HEK293 (cell line): ENCODE results near the gene ADH1C.

Source experiments
- CTCF ChIA-PET: fragments of 350-600 bp; formaldehyde crosslinking; extraction: SDS; loops from one replicate; lab custom pipeline; 2021; ENCODE audit warnings: antibody characterized with exemption; lab: Yijun Ruan, JAX
- POLR2A ChIA-PET: fragments of 300-600 bp; formaldehyde crosslinking; extraction: SDS; loops from one replicate; lab custom pipeline; 2020; ENCODE audit warnings: antibody characterized with exemption, inconsistent platforms; lab: Yijun Ruan, JAX
- H3K27ac ChIP-seq: fragments of 200-500 bp; sonication (Bioruptor generic); 2 replicates; pipeline ENCODE4 v1.5.1; 2014; ENCODE audit warnings: low read depth, low read length, control low read depth, inconsistent platforms; ENCODE audit errors: extremely low read depth
- H3K36me3 ChIP-seq, 2 experiments: fragments of 200-500 bp in 1 of 2; sonication (Bioruptor generic) in 1 of 2; 1 replicate in 1 of 2; 2 replicates in 1 of 2; pipeline ENCODE4 v1.5.1; 2014 to 2017; ENCODE audit warnings: inconsistent platforms in 2 of 2, low read length in 2 of 2; ENCODE audit not compliant: control insufficient read depth in 2 of 2, insufficient read depth in 1 of 2
- H3K4me1 ChIP-seq: fragments of 200-500 bp; sonication (Bioruptor generic); 2 replicates; pipeline ENCODE4 v1.5.1; 2014; ENCODE audit warnings: mild to moderate bottlenecking, low read length, inconsistent platforms; ENCODE audit not compliant: control insufficient read depth, insufficient read depth
- H3K4me3 ChIP-seq: 2 replicates; pipeline ENCODE4 v1.5.1; 2011; ENCODE audit warnings: low read depth, mild to moderate bottlenecking, control low read depth, low read length, moderate library complexity
- H3K9me3 ChIP-seq: fragments of 200-500 bp; sonication (Bioruptor generic); 2 replicates; pipeline ENCODE4 v1.5.1; 2014; ENCODE audit warnings: low read depth, low read length, inconsistent platforms; ENCODE audit not compliant: control insufficient read depth, insufficient read depth
- AEBP2 ChIP-seq: fragments of 450-650 bp; formaldehyde crosslinking; IDR thresholded peaks from 2 replicates; pipeline ENCODE4 v1.5.1; 2016; ENCODE audit warnings: missing biosample characterization, missing genetic modification characterization, borderline replicate concordance
- ATF2 ChIP-seq: fragments of 450-650 bp; formaldehyde crosslinking; IDR thresholded peaks from 2 replicates; pipeline ENCODE4 v1.5.1; 2016; ENCODE audit warnings: missing biosample characterization, missing genetic modification characterization, low read depth
- ELK4 ChIP-seq: IDR thresholded peaks from 2 replicates; pipeline ENCODE4 v1.6.1; 2011; ENCODE audit warnings: mild to moderate bottlenecking, low read depth, low read length, borderline replicate concordance
- MYNN ChIP-seq: fragments of 450-650 bp; formaldehyde crosslinking; IDR thresholded peaks from 2 replicates; pipeline ENCODE4 v1.5.1; 2016; ENCODE audit warnings: missing biosample characterization, missing genetic modification characterization, borderline replicate concordance
- PRDM2 ChIP-seq: fragments of 450-650 bp; formaldehyde crosslinking; IDR thresholded peaks from 2 replicates; pipeline ENCODE4 v1.5.1; 2016; ENCODE audit warnings: missing biosample characterization, missing genetic modification characterization, borderline replicate concordance
- YY1 ChIP-seq: fragments of 450-650 bp; formaldehyde crosslinking; IDR thresholded peaks from 2 replicates; pipeline ENCODE4 v1.5.1; 2018; ENCODE audit warnings: missing biosample characterization, missing genetic modification characterization
- ZFP69B ChIP-seq: fragments of 450-650 bp; formaldehyde crosslinking; IDR thresholded peaks from 2 replicates; pipeline ENCODE4 v1.5.1; 2016; ENCODE audit warnings: missing biosample characterization, missing genetic modification characterization
- ZNF174 ChIP-seq: fragments of 450-650 bp; formaldehyde crosslinking; IDR thresholded peaks from 2 replicates; pipeline ENCODE4 v1.5.0; 2017; ENCODE audit warnings: missing biosample characterization, mild to moderate bottlenecking, missing genetic modification characterization
- ZNF18 ChIP-seq: fragments of 450-650 bp; formaldehyde crosslinking; IDR thresholded peaks from 2 replicates; pipeline ENCODE4 v1.5.1; 2016; ENCODE audit warnings: missing biosample characterization, missing genetic modification characterization
- ZNF26 ChIP-seq: fragments of 450-650 bp; formaldehyde crosslinking; IDR thresholded peaks from 2 replicates; pipeline ENCODE4 v1.5.1; 2016; ENCODE audit warnings: missing biosample characterization, missing genetic modification characterization
- ZNF354C ChIP-seq: fragments of 450-650 bp; formaldehyde crosslinking; IDR thresholded peaks from 2 replicates; pipeline ENCODE4 v1.5.1; 2016; ENCODE audit warnings: missing biosample characterization, missing genetic modification characterization, low read depth, borderline replicate concordance
- ZNF391 ChIP-seq: fragments of 450-650 bp; formaldehyde crosslinking; IDR thresholded peaks from 2 replicates; pipeline ENCODE4 v1.5.1; 2016; ENCODE audit warnings: low read depth, missing biosample characterization, missing genetic modification characterization, borderline replicate concordance
- ZNF433 ChIP-seq: fragments of 450-650 bp; formaldehyde crosslinking; IDR thresholded peaks from 2 replicates; pipeline ENCODE4 v1.5.1; 2016; ENCODE audit warnings: missing biosample characterization, missing genetic modification characterization, low read depth
- ZNF76 ChIP-seq: fragments of 450-650 bp; formaldehyde crosslinking; IDR thresholded peaks from 2 replicates; pipeline ENCODE4; 2016; ENCODE audit warnings: low read depth, missing biosample characterization, missing genetic modification characterization, borderline replicate concordance
- ZNF776 ChIP-seq: fragments of 450-650 bp; formaldehyde crosslinking; IDR thresholded peaks from 2 replicates; pipeline ENCODE4 v1.5.0; 2017; ENCODE audit warnings: missing biosample characterization, missing genetic modification characterization, borderline replicate concordance
- ZNF791 ChIP-seq: fragments of 450-650 bp; formaldehyde crosslinking; IDR thresholded peaks from 2 replicates; pipeline ENCODE4 v1.5.1; 2016; ENCODE audit warnings: missing biosample characterization, missing genetic modification characterization
- ZNF843 ChIP-seq: fragments of 450-650 bp; formaldehyde crosslinking; IDR thresholded peaks from 2 replicates; pipeline ENCODE4 v1.5.1; 2016; ENCODE audit warnings: missing biosample characterization, missing genetic modification characterization
- TF ChIP-seq, protein P1 (sequence below): sonication (generic); formaldehyde crosslinking; IDR thresholded peaks from 2 replicates; pipeline ENCODE4 v1.8.1; 2022; ENCODE audit warnings: mild to moderate bottlenecking, moderate library complexity, missing genetic modification reagents

The ADH1C gene

GRCh38 chr4:99382745-99383360 lies 30.3 kb upstream of the ADH1C start (continued):
- no peak for TF ChIP-seq ZNF26

DNA sequence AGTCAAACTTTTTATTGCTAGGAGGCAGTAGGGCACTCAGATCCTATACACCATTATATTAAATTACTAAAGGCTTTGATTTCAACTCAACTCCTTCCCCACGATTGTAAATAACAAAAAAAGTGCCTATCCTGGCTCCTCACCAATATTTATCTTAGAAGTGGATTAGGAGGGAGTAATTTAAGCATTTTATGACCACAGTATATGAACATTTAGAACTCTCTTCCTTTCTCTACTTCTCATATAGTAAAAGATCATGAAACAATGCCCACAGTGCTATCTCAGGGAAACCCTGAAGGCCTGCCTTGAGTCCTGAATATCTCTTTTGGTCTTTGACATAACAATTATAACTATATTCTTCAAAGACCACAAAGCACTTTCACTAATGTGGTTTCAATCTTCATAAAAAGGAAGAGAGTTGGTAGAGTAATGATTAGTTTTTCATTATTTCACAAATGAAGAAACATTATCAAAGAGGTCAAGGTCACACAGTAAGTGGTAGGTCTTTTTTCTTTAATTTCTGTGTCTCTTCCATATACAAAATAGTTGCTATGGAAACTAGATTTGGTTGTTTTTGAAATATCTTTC lies 29.1 kb upstream of the ADH1C start:
- POLR2A ChIA-PET: no interaction called here
- H3K4me1 ChIP-seq: no peaks in the 10 kb centered on the region
- CTCF ChIA-PET: interaction anchor here (0.7 kb wide), 1 partner anchor 135 kb away, joined by 8 read pairs; no protein-coding TSS in a partner anchor

More for the DNA sequence above, 29.1 kb upstream of the ADH1C start:
- H3K27ac ChIP-seq: no peak overlapping the region
- no peaks in the 10 kb centered on the region for H3K36me3 ChIP-seq
- no peak overlapping the region for H3K4me3 ChIP-seq
- TF ChIP-seq ZNF433 (tag by site-specific recombination): no peak
- TF ChIP-seq PRDM2 (tag by site-specific recombination): no peak
- no peak for TF ChIP-seq AEBP2
- no peak for TF ChIP-seq ATF2
- no peak for TF ChIP-seq ZNF174 (tag by site-specific recombination)
- TF ChIP-seq ZNF776 (tag by site-specific recombination): no peak
- no peak for TF ChIP-seq YY1 (tag by site-specific recombination)
- no peak for TF ChIP-seq MYNN
- TF ChIP-seq ZNF76 (tag by site-specific recombination): no peak
- TF ChIP-seq ZFP69B: no peak
- TF ChIP-seq ZNF791: no peak
- TF ChIP-seq ZNF354C (tag by site-specific recombination): no peak
- TF ChIP-seq ZNF18 (tag by site-specific recombination): no peak
- TF ChIP-seq ELK4: no peak
- no peak for TF ChIP-seq ZNF843 (tag by site-specific recombination)
- TF ChIP-seq, protein P1, sequence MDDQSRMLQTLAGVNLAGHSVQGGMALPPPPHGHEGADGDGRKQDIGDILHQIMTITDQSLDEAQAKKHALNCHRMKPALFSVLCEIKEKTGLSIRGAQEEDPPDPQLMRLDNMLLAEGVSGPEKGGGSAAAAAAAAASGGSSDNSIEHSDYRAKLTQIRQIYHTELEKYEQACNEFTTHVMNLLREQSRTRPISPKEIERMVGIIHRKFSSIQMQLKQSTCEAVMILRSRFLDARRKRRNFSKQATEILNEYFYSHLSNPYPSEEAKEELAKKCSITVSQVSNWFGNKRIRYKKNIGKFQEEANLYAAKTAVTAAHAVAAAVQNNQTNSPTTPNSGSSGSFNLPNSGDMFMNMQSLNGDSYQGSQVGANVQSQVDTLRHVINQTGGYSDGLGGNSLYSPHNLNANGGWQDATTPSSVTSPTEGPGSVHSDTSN: no peak
- no peak for TF ChIP-seq ZNF391 (tag by site-specific recombination)
- no peaks in the 10 kb centered on the region for H3K9me3 ChIP-seq
